Measurements from ENCODE around the gene TRIM47. TPM values are rescaled to one million over a fixed set of nuclear protein-coding genes. Genes with fewer than 3 reads are reported as not detected.
A peak's percentile ranks its signal among the peaks of the same experiment; 100 is the strongest.

Gene TRIM47
- total and polyA plus RNA-seq, 2 of the 13 experiments (the other 11 are each of a cell fraction or from before 2014, with no cell fraction given) = 33.5 to 82.0 TPM

DNA sequence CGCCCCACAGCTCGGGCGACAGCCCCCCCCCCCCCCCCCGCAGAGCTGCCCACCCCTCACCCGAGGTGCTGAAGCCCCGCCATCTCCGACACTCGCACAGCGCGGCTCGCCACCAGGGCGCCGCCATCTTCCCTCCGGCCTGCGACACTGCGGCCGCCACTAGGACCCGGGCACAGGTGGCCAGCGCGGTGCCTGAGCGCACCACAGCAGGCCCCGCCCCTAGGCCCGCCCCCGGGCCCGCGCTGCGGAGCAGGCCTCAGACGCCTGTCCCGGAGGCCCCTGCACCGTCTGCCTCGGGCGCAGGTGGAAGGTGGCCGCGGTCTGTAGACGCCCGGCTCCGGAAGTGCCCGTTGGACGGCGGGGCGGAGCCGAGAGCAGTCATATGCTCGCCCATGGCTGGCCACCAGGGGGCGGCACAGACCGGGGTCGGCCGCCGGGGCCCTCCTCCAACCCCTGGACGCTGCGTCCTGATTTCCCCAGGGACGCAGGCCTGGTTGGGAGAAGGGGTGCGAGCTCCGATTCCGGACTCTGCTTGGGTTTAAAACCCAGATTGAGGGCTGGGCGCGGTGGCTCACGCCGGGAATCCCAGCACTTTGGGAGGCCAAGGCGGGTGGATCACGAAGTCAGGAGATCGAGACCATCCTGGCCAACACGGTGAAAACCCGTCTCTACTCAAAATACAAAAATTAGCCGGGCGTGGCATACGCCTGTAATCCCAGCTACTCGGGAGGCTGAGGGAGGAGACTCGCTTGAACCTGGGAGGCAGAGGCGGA is 26.6 kb upstream of the TRIM47 start, which contains the start of gene MRPL38 (continued):
- TF ChIP-seq MXD4 (CRISPR knock-in tag; IDR thresholded peaks at IDR 0.05) (peak; percentile 93; the same call in 1 of the 2 replicates), SOX6 (IDR thresholded peaks at IDR 0.05) (no peak), SOX6 (CRISPR knock-in tag; IDR thresholded peaks at IDR 0.05) (peak; percentile 92), ZNF441 (CRISPR knock-in tag; IDR thresholded peaks at IDR 0.05; ENCODE audit: borderline replicate concordance) (peak; percentile 97)

DNA sequence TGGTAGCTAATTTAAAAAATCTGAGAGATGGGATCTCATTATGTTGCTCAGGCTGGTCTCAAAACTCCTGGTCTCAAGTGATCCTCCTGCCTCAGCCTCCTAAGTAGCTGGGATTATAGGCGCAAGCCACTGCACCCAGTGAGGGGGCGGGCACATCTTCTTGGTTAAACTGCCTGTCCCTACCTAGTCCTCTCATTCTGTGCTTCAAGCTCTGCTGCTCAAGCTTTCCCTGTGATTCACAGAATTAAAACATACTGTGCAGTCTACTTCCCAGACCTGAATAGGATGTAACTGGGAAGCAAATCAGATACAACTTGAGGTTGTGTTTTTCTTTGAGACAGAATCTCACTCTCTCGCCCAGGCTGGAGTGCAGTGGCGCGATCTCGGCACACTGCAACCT is 24.0 kb upstream of the TRIM47 start:
- H3K27ac ChIP-seq (ENCODE audit: extremely low read length, insufficient read depth, low read length) = no peak overlapping the region
- DNase-seq (ENCODE audit: low spot score) (no peak), ATAC-seq (no peak), FAIRE-seq (no peak)
- no peak overlapping the region for H3K4me3 ChIP-seq (replicated peaks in 1 of 3; ENCODE audit: insufficient read depth in 1 of 3, low read depth in 2 of 3, low read length in 3 of 3)
- H3K9ac ChIP-seq (ENCODE audit: insufficient read depth, low read depth, low read length) = no peak overlapping the region
- no peaks in the 10 kb centered on the region for H3K9me3 ChIP-seq (ENCODE audit: low read length)
- intact Hi-C loops (cut with micrococcal nuclease; ENCODE audit: unreplicated experiment) = no loop called here
- H4K20me1 ChIP-seq (ENCODE audit: insufficient read depth, low read length) = no peaks in the 10 kb centered on the region
- no peak overlapping the region for H3K4me2 ChIP-seq (ENCODE audit: low read depth, low read length)
- 97% methylated on average over 6 of the region's 6 CpGs for WGBS (ENCODE audit: low lambda C conversion rate)
- no TSS peak for BruUV-seq (replicated peaks)
- TF ChIP-seq, protein P1, sequence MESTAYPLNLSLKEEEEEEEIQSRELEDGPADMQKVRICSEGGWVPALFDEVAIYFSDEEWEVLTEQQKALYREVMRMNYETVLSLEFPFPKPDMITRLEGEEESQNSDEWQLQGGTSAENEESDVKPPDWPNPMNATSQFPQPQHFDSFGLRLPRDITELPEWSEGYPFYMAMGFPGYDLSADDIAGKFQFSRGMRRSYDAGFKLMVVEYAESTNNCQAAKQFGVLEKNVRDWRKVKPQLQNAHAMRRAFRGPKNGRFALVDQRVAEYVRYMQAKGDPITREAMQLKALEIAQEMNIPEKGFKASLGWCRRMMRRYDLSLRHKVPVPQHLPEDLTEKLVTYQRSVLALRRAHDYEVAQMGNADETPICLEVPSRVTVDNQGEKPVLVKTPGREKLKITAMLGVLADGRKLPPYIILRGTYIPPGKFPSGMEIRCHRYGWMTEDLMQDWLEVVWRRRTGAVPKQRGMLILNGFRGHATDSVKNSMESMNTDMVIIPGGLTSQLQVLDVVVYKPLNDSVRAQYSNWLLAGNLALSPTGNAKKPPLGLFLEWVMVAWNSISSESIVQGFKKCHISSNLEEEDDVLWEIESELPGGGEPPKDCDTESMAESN (CRISPR knock-in tag; conservative IDR thresholded peaks at IDR 0.05) = no peak
- TF ChIP-seq, protein P2, sequence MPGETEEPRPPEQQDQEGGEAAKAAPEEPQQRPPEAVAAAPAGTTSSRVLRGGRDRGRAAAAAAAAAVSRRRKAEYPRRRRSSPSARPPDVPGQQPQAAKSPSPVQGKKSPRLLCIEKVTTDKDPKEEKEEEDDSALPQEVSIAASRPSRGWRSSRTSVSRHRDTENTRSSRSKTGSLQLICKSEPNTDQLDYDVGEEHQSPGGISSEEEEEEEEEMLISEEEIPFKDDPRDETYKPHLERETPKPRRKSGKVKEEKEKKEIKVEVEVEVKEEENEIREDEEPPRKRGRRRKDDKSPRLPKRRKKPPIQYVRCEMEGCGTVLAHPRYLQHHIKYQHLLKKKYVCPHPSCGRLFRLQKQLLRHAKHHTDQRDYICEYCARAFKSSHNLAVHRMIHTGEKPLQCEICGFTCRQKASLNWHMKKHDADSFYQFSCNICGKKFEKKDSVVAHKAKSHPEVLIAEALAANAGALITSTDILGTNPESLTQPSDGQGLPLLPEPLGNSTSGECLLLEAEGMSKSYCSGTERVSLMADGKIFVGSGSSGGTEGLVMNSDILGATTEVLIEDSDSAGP (CRISPR knock-in tag; IDR thresholded peaks at IDR 0.05; ENCODE audit: borderline replicate concordance) = 0 out of 2 replicates have a peak, but pooled peaks have one; percentile 9
- TF ChIP-seq BRCA1 (CRISPR knock-in tag; IDR thresholded peaks at IDR 0.05) = no peak
- TF ChIP-seq ZFP90 (CRISPR knock-in tag; IDR thresholded peaks at IDR 0.05; ENCODE audit: borderline replicate concordance) = no peak
- TF ChIP-seq ZNF672 (CRISPR knock-in tag; IDR thresholded peaks at IDR 0.05) = no peak
- TF ChIP-seq GABPB1 (CRISPR knock-in tag; IDR thresholded peaks at IDR 0.05) = no peak
- in situ Hi-C loops (cut with HindIII; ENCODE audit: extremely low pct_ligation_motif_present, low pct_unique_long_range_greater_than_20kb) = no loop called here
- CTCF ChIA-PET (ENCODE audit: low intra/inter-chr PET ratio, low total read pairs) = no interaction called here
- H3K36me3 ChIP-seq (replicated peaks in 1 of 2; ENCODE audit: control insufficient read depth in 1 of 2, insufficient read depth in 2 of 2, low read length in 2 of 2) = peaks cover 28 to 53% of the 10 kb centered on the region in 2 experiments
- POLR2A ChIA-PET = interaction anchor here (0.5 to 7.7 kb wide), 5 partner anchors 10 to 101 kb away, joined by 4 to 95 read pairs (median 55); partner anchors contain the start of genes TRIM47 and WBP2
- peaks cover 38% of the 10 kb centered on the region for H3K4me1 ChIP-seq (ENCODE audit: insufficient read depth, low read length)
- peaks cover 19% of the 10 kb centered on the region for H3K79me2 ChIP-seq (ENCODE audit: insufficient read depth, low read length)
- no peaks in the 10 kb centered on the region; a peak in 1 of 5 replicates for H3K27me3 ChIP-seq (ENCODE audit: control insufficient read depth in 1 of 2, insufficient read depth in 2 of 2, low read length in 2 of 2)
- H2AFZ ChIP-seq (ENCODE audit: low read length) = no peak overlapping the region

Measured in HepG2 (cell line).